Pulmonary artery endothelial cell (primary cell): ENCODE data around the gene OCA2. TPM values are rescaled to one million over a fixed set of nuclear protein-coding genes. Genes with fewer than 3 reads are reported as not detected.

ENCODE experiments used
- DNase-seq: peaks from one replicate; pipeline ENCODE4 v3.0.0-alpha.2; 2011; ENCODE audit warnings: low read depth, low spot score
- total RNA-seq: library from RNA; depleted of rRNA; stranded (reverse); fragments of >200 nt; gene quantifications from 2 replicates; pipeline ENCODE4 v1.2.3, GENCODE V29; 2014

Gene OCA2
- total RNA-seq, 1 donor from 2014 or later: not detected

- DNase-seq: no peak
Observed at GRCh38 chr15:28105224-28105791, 6.2 kb upstream of the OCA2 start.

GRCh38 chr15:28104326-28104725, 5.2 kb upstream of the OCA2 start:
- DNase-seq: no peak

DNA sequence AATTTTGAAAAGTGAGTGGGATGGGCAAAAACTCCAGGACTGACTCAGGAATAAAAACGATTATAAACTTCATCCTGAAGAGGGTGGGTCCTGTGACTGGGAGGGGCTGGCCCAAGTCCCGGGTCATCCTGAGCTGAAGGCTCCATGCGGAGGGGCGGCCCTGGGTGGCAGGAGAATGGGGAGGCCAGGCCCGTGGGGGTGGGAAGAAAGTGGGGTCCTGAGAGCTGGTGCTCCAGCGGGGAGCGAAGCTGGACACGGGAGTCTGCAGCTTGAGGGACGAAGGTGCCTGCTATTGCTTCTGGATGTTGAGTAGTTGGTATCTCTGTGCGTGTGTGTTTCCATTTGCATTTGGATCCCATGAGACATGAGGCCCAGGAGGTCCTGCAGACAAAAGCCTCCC, 4.7 kb upstream of the OCA2 start:
- DNase-seq: no peak

GRCh38 chr15:28101983-28102441, 2.9 kb upstream of the OCA2 start:
- no peak for DNase-seq

- DNase-seq: no peak
Observed at GRCh38 chr15:28101201-28101600, 2.1 kb upstream of the OCA2 start.

DNA sequence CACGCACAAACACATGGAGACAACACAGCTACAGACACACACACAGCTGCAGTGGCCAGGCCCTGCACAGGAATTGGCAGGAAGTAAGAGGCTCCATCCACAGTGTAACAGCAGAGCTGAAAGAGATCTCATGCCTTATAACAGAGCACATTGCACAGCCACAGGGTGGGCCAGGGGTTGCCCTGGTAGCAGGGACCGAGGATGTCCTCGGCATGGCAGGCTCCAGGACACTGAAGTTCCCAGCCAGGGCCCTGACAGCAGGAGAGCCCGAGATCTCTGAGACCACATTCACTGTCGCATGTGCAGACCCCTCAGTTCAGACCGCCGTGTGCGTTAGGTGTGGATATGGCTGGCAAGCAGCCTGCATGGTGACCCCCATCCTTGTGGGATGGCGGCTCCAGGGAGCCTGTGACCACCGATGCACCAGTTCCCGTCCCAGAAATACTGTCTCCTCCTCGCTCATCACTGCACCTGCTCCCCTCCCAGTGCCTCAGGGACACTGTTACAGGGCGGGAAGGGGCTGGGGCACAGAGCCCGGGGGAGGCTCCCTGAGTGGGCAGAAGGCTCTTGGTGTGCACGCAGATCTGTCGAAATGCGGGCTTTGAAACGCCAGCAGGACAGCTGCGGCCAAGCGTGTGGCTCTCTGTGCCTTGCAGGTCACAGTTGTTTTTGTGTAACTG, 1.5 kb upstream of the OCA2 start:
- no peak for DNase-seq

DNA sequence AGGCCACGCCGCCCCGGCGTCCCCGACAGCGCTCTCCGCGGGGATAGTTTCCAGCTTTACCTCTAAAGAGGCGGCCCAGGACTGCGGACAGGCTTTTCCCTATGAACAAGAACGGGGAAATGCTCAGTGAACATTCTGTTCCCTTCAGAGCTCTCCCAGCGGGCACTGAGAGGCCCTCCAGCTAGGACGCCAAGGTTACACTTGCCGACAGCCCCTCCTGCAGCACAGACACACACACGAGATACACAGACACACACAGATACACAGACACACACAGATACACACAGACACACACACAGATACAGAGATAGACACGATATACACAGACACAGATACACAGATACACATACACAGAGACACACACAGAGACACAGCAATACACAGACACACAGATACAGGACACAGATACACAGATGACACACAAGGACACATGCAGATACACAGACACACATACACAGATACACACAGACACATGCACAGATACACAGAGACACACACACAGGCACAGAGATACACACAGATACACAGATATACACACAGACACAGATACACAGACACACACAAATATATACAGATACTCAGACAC, 533 bp upstream of the OCA2 start:
- no peak for DNase-seq

- DNase-seq: no peak
Observed at GRCh38 chr15:28098360-28098765, 752 bp downstream of the OCA2 start.

GRCh38 chr15:28097656-28098359, 1.3 kb downstream of the OCA2 start:
- DNase-seq: no peak

- no peak for DNase-seq
Observed at GRCh38 chr15:28096670-28097431, 2.3 kb downstream of the OCA2 start.

GRCh38 chr15:28096411-28096669, 2.8 kb downstream of the OCA2 start:
- DNase-seq: no peak

GRCh38 chr15:28094732-28095521, 4.2 kb downstream of the OCA2 start:
- no peak for DNase-seq

DNA sequence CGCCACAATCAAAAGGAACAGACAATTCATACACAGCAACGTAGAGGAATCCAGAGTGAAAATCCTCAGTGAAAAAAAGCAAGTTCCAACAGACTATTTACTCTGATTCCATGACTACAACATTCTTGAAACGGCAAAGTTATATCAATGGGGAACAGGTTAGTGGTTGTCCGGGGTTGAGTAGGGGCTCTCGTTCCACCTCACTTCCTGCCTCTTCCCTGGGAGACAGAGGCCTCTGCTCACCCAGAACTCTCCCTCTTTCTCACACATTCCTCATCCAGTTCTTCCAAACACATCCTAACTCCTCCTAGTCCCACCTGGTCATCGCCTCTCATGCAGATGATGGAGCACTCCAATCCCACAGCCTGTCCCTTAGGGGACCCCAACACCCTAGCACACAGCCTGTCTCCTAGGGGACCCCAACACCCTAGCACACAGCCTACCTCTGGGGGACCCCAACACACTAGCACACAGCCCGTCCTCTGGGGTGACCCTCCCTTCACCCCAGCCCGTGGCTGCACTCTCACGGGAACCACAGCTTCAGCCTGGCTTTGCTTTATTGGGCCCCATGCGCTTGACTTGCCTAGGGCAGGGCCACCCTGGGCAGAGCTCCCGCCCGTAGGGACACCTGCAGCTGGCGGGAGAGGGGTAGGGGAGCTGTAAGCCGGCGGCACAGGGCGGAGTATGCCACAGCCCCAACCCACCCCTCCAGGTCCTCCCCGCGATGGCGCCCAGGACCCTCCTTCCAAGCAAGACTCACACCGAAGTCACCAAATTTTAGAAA, 5.2 kb downstream of the OCA2 start:
- no peak for DNase-seq

- DNase-seq: no peak
Observed at GRCh38 chr15:28091313-28091712, 7.8 kb downstream of the OCA2 start.

DNA sequence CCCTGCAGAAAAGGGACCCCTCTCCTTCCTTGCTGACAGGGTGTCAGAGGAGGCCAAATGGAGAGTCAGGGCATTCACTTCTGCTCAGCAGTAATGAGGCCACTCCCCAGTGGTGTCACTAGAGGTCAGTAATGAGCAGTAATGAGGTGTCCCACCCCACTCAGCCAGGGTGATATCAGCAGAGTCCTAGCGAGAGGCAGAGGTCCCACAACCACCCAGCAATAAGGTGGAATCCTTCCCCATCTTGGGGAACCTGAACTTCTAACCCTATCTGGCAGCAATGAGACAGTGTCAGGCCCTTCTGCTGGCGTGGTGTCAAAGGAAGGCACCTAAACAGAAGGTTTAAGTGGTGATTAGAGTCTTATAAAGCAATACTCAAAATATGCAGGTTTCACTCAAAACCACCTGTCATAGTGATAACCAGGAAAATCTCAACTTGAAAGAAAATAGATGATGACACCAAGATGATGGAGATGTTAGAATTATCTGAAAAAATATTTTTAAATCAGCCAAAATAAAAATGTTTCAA, 12.9 kb downstream of the OCA2 start:
- peak; percentile 17 for DNase-seq

DNA sequence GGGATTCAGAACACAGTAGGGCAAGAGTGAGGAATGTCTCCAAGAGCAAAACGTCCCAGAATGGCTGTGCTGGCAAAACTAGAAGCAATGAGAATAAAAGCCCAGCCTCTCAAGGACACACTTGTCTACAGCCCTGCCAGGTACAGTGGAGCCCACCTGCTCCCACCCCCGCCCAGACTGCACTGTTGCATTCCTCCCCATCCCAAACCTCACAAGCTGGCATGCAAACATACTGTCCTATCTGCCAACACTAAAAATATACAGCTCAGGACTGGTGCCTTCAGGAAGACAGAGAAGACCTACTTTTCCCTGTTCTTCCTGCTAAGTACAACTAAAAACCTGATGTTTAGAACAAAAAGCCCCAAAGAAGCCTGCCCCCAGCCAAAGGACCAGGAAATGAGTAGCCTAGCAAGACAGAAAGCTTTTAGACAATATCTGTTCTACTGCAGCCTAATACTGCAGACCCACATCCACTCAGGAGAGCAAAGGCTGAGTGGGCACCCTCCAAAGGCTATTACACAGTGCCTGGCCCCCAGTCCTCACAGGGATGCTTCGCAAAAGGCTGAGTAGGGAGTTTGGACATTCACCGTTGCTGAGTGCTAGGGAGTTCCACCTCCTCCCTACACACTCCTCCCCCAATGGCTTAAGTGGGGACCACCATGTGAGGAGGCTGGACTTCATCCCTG, 13.5 kb downstream of the OCA2 start:
- DNase-seq: no peak

- no peak for DNase-seq
Observed at GRCh38 chr15:28084547-28084946, 14.6 kb downstream of the OCA2 start.

DNA sequence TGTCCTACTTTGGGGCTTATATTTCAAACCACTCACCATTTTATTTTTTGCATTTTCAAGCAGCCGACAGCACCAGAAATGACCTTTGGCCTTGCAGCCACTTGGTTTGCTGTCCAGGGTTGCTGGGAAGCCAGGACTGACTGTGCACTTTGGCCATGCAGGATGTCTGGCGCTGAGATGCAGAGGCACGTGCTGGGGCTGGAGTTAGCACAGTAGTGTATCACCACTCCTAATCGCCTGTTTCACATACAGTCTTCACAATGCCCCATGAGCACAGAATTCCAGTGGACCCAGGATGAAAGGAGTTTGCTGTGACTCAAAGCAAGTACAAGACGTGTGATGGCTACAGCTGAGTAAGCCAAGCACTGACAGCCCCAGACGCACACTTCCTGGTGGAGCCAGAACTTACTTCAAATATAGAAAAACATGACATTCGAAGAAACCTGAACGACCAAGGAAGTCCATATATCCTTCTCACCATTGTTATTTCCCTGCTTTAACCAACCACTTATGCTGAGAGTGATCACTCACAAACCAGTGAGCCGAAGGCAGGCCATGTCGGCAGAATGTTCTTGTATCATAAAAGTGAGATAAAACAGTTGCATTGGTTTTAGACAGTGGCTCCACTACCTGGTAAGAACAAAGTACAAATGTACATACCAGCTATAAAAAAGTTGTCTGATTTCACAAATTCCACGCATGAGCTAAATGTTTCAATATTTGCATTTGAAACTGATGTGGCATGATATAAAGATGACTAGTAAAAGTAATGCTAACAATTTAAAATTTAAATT, 16.0 kb downstream of the OCA2 start:
- no peak for DNase-seq

- DNase-seq: no peak
Observed at GRCh38 chr15:28081594-28081993, 17.5 kb downstream of the OCA2 start.
